GM19455 (cell line): ENCODE results near the gene CITED1.

Source experiments
- ATAC-seq: cut with Tn5 transposase; IDR thresholded peaks from one replicate; pipeline ENCODE4 v1.9.1; 2021; ENCODE audit not compliant: unreplicated experiment

CITED1 gene

GRCh38 chrX:72308566-72309296 lies 3.0 kb upstream of the CITED1 start:
- ATAC-seq: no peak

- ATAC-seq: no peak
Observed at GRCh38 chrX:72308209-72308565, 2.5 kb upstream of the CITED1 start.

- no peak for ATAC-seq
Observed at GRCh38 chrX:72307646-72308051, 1.9 kb upstream of the CITED1 start.

- no peak for ATAC-seq
Observed at GRCh38 chrX:72306851-72307645, 1.3 kb upstream of the CITED1 start.

GRCh38 chrX:72306085-72306801 lies 529 bp upstream of the CITED1 start:
- ATAC-seq: no peak

- ATAC-seq: no peak
Observed at GRCh38 chrX:72304877-72305276, 837 bp downstream of the CITED1 start.

- ATAC-seq: no peak
Observed at GRCh38 chrX:72301781-72302180, 3.9 kb downstream of the CITED1 start.

GRCh38 chrX:72299891-72300630 lies 5.7 kb downstream of the CITED1 start:
- no peak for ATAC-seq

GRCh38 chrX:72297953-72298730 lies 7.6 kb downstream of the CITED1 start:
- no peak for ATAC-seq

GRCh38 chrX:72296991-72297390 lies 8.7 kb downstream of the CITED1 start:
- no peak for ATAC-seq

GRCh38 chrX:72295745-72296144 lies 10.0 kb downstream of the CITED1 start:
- no peak for ATAC-seq

GRCh38 chrX:72294497-72294896 lies 11.2 kb downstream of the CITED1 start:
- ATAC-seq: no peak

GRCh38 chrX:72282302-72282701 lies 23.4 kb downstream of the CITED1 start:
- no peak for ATAC-seq

- no peak for ATAC-seq
Observed at GRCh38 chrX:72280321-72280845, 25.3 kb downstream of the CITED1 start.

GRCh38 chrX:72276478-72276953 lies 29.2 kb downstream of the CITED1 start:
- ATAC-seq: peak; percentile 27

GRCh38 chrX:72274526-72274925 lies 31.2 kb downstream of the CITED1 start:
- no peak for ATAC-seq

- no peak for ATAC-seq
Observed at GRCh38 chrX:72273718-72274117, 32.0 kb downstream of the CITED1 start.

GRCh38 chrX:72272868-72273267 lies 32.8 kb downstream of the CITED1 start:
- ATAC-seq: no peak

GRCh38 chrX:72271812-72272211 lies 33.9 kb downstream of the CITED1 start:
- no peak for ATAC-seq
